Suppressor macrophage treated with lipopolysaccharide for 4 hours (primary cell): ENCODE measurements around the gene POU3F1.

Source experiments
- DNase-seq: peaks from one replicate; pipeline ENCODE4 v3.0.0-alpha.2; 2020

Gene POU3F1

GRCh38 chr1:38000529-38001455, 45.8 kb downstream of the POU3F1 start:
- peak; percentile 28 for DNase-seq

GRCh38 chr1:38000233-38000528, 46.4 kb downstream of the POU3F1 start:
- no peak for DNase-seq

- peak; percentile 56 for DNase-seq
Measured at GRCh38 chr1:37999430-38000232, 47.0 kb downstream of the POU3F1 start.

GRCh38 chr1:37998913-37999429, 47.6 kb downstream of the POU3F1 start:
- DNase-seq, result no peak

- no peak for DNase-seq
Measured at GRCh38 chr1:37998089-37998808, 48.3 kb downstream of the POU3F1 start.

- no peak for DNase-seq
Measured at GRCh38 chr1:37997256-37998088, 49.1 kb downstream of the POU3F1 start.

- peak; percentile 31 for DNase-seq
Measured at GRCh38 chr1:37995751-37996345, 50.7 kb downstream of the POU3F1 start.

GRCh38 chr1:37994886-37995566, 51.6 kb downstream of the POU3F1 start:
- peak; percentile 28 for DNase-seq
